ENCODE data around the gene IDE. TPM values are rescaled to one million over a fixed set of nuclear protein-coding genes. Genes with fewer than 3 reads are reported as not detected.
"Not testable (repeated sequence)": the region's sequence is repeated elsewhere in the genome, so short reads cannot be mapped to it uniquely, and the experiment has no call there.

Gene IDE
- total and polyA plus RNA-seq, 5 donors = 13.4 to 54.1 (median 49.2) TPM

DNA sequence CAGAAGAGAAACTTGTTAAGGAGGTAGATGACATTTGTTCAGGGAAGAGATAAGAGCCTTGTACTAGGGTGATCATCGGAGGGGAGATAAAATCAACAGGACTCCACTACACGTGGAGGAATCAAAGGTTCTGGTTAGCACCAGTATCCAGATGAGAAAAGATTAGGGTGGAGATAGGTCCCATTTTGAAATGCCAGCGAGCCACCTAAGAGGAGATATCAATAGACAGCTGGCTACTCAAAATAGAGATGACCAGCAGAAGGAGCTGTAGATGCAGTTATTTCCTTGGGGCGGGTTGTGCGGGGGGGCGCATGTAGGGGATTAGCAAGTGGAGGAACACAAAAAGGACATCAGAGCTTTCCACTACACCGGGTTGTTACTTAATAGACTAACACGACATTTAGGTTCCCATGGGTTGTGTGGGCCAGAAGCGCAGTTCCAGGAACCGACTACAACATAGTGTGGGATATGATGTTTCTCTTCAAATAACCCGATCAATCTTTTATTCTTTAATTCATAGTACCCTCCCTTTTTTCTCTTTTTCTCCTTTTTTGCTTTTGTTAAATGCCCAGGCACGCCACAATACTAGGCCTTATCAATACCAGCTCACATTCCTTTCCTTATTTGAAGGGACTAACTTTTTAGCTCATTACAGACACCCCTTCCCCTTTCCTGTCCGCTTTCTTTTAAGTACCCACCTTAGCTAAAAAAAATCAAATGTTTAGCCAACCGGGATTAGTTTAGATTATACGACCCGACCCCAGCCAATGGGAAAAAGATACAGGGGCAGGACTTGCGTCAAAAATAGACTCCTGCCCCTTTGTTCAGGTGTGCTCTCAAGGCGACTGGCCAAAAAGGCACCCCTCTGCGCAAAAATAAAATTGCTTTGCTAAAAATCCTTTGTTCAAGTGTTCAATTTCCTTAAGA, 17.0 kb upstream of the IDE start:
- DNase-seq = peak; percentile 50 to 75 (median 71)
- H3K27ac ChIP-seq (ENCODE audit: low read length) = peak overlapping the region; percentile 99
- ATAC-seq = peak; percentile 4 to 26
- H3K4me3 ChIP-seq (ENCODE audit: low read length) = peak overlapping the region; percentile 81
- no peaks in the 10 kb centered on the region for H3K9me3 ChIP-seq (ENCODE audit: control insufficient read depth, low read length)
- intact Hi-C loops (cut with DNase I) = no loop called here
- 34% methylated on average over 19 of the region's 19 CpGs for WGBS
- no peaks in the 10 kb centered on the region for H3K27me3 ChIP-seq (ENCODE audit: control insufficient read depth, insufficient read depth)
- H3K4me1 ChIP-seq (ENCODE audit: control insufficient read depth, insufficient read depth, low read length) = no peaks in the 10 kb centered on the region

DNA sequence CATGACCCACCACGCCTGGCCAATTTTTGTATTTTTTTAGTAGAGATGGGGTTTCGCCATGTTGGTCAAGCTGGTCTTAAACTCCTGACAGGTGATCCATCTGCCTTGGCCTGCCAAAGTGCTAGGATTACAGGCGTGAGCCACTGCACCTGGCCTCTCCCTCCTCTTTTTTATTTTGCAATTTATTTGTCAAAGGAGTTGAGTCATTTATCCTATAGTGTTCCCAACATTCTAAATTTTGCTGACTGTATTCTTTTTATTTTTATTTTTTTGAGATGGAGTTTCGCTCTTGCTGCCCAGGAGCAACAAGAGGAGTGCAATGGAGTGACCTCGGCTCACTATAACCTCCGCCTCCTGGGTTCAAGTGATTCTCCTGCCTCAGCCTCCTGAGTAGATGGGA, 8.5 kb upstream of the IDE start:
- H3K4me3 ChIP-seq (ENCODE audit: low read length); DNase-seq; H3K27me3 ChIP-seq (ENCODE audit: control insufficient read depth, insufficient read depth); H3K4me1 ChIP-seq (ENCODE audit: control insufficient read depth, insufficient read depth, low read length); ATAC-seq; intact Hi-C loops (cut with DNase I); H3K27ac ChIP-seq (ENCODE audit: low read length); H3K9me3 ChIP-seq (ENCODE audit: control insufficient read depth, low read length): not testable (repeated sequence)
- 92% methylated on average over 6 of the region's 6 CpGs for WGBS

DNA sequence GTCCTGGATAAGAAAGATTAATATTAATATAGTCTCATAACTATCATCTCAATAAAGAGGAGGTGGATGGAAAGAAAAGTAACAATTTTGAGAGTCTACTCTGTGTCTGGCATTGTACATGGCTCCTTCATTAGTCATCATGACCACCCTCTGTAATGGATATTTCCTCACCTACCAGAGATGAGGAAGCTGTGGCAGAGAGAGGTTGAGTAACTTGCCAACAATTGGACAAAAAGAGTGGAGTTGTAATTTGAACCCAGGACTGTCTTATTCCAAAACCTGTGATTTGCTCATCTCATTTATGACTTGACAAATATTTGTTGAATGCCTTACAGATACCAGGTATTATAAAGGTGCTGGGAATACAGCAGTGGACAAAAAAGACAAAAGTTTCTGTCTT, 2.1 kb upstream of the IDE start:
- H3K4me1 ChIP-seq (ENCODE audit: control insufficient read depth, insufficient read depth, low read length) = peaks cover 5% of the 10 kb centered on the region
- H3K27ac ChIP-seq (ENCODE audit: low read length) = no peak overlapping the region
- DNase-seq (no peak), ATAC-seq (no peak)
- no peaks in the 10 kb centered on the region for H3K9me3 ChIP-seq (ENCODE audit: control insufficient read depth, low read length)
- H3K4me3 ChIP-seq (ENCODE audit: low read length) = no peak overlapping the region
- intact Hi-C loops (cut with DNase I) = no loop called here
- H3K27me3 ChIP-seq (ENCODE audit: control insufficient read depth, insufficient read depth) = no peaks in the 10 kb centered on the region

DNA sequence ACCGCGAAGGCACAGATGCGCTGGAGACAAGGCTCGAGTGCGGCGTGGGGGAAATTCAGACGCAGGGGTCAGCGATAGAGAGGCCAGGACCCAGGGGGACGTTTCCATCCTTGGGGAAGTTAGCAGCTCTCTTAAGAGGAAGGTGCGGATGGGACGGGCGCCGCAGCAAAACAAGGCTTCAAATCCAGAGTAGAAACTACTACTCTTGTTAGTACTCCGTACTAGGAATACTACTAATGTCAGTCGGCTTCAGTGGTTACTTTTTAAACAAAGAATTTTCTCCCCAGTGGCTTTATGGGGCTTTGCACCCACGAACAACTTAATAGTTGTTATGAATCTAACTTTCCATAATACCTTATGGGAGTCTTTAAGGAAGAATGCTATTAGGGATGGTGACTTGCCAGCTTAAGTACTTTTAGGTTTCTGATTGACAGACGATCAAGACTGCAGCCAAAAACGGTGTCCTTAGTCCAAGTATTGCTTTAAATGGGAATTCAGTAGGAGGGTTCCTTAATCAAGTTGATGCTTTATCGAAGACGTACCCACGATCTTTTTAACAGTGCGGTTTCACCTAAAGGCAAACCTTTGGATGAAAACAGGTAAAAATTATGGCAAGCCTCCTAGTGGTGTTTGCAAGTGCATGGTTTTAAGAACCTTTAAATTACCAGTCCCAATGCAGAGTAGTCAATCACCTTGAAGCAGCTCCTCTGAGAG, 812 bp upstream of the IDE start:
- peak overlapping the region; percentile 97 for H3K4me3 ChIP-seq (ENCODE audit: low read length)
- no peak for ATAC-seq
- no peak for DNase-seq
- peaks cover 5% of the 10 kb centered on the region for H3K4me1 ChIP-seq (ENCODE audit: control insufficient read depth, insufficient read depth, low read length)
- H3K27ac ChIP-seq (ENCODE audit: low read length) = peak overlapping the region; percentile 91
- no peaks in the 10 kb centered on the region for H3K9me3 ChIP-seq (ENCODE audit: control insufficient read depth, low read length)
- intact Hi-C loops (cut with DNase I) = loop anchor here in 2 of 4 donors (5.0 kb wide), 1 partner anchor 57 kb away; no protein-coding TSS in a partner anchor
- 8% methylated on average over 22 of the region's 22 CpGs for WGBS
- H3K27me3 ChIP-seq (ENCODE audit: control insufficient read depth, insufficient read depth) = no peaks in the 10 kb centered on the region

DNA sequence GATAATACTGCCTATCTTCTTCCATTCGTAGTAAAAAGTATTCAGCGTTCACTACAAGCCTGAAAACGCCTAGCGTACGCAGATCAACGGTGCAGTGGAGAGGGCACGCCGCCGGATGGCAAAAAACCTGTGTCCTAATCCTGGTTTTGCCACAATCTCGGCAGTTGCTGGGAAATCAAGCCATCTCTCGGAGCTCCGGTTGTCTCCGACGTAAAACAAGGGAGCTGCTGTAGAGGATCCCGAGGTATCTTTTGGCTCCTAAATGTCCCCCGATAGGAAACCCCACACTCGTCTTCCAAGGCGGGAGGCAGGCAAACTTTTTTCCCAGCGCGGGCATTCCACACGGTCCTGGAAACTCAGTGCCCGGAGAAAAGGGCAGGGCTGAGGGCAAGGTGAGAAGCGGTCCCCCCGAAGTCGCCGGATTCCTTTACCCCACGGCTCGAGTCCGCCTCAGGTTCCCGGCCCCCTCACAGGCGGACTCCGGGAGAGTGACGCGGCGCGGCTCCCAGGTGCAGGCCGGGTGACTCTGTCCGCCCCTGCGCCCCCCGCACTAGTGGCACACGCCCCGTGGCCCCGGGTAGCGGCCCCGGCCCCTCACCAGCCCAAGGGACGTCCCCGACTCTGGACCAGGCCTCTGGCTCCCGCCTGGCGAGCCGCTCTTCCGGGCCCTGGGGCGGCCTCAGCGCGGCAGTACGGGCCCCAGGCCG, 649 bp downstream of the IDE start:
- intact Hi-C loops (cut with DNase I) = loop anchor here (2.0 to 5.0 kb wide), 3 partner anchors 54 to 56 kb away; no protein-coding TSS in a partner anchor
- peak overlapping the region; percentile 91 for H3K27ac ChIP-seq (ENCODE audit: low read length)
- peaks cover 5% of the 10 kb centered on the region for H3K4me1 ChIP-seq (ENCODE audit: control insufficient read depth, insufficient read depth, low read length)

DNA sequence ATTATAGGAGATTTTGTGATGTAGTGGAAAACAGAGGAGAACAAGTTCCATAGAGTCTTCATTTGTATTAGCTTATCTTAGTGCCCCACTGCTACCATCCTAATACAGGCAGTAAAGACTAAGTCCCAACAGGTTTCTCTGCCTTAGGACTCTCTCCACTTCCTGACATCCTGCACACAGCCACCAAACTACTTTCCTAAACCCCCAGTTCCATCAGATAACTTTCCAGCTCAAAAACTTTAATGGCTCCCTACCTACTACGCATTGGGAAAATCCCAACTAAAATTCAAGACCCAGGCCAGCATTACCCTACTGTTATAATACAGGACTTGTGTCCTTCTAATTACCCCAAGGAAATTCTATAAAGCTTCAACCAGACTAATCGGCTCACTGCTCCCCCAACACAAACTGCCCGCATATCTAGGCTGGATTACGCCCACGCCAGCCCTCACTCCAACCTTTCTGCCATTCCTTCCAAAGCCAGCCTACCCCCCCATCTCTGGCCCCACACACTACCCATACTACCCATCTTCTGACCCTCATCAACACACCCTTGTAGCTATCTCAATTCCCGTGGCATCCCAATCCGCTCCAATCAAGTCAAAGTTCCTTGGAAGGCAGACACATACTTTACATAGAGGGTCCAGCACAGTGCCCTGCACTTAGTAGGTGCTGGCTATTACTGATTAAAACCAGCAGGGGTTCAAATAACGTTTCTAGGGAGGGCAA, 1.4 kb downstream of the IDE start:
- WGBS = 56% methylated on average over 8 of the region's 8 CpGs
- intact Hi-C loops (cut with DNase I) = loop anchor here (2.0 to 5.0 kb wide), 3 partner anchors 54 to 56 kb away; no protein-coding TSS in a partner anchor
- Histone ChIP-seq H3K27ac (ENCODE audit: low read length) (no peak overlapping the region), H3K4me3 (ENCODE audit: low read length) (peak overlapping the region; percentile 97), H3K27me3 (ENCODE audit: control insufficient read depth, insufficient read depth) (no peaks in the 10 kb centered on the region), H3K4me1 (ENCODE audit: control insufficient read depth, insufficient read depth, low read length) (peaks cover 5% of the 10 kb centered on the region), H3K9me3 (ENCODE audit: control insufficient read depth, low read length) (no peaks in the 10 kb centered on the region)
- no peak for DNase-seq
- ATAC-seq = no peak

More for the DNA sequence above, 649 bp downstream of the IDE start:
- ATAC-seq (peak in 1 of 2 donors; percentile 24), DNase-seq (peak in 1 of 3 donors; percentile 63)
- under 1% methylated on average over 56 of the region's 56 CpGs for WGBS
- Histone ChIP-seq H3K4me3 (ENCODE audit: low read length) (peak overlapping the region; percentile 97), H3K27me3 (ENCODE audit: control insufficient read depth, insufficient read depth) (no peaks in the 10 kb centered on the region), H3K9me3 (ENCODE audit: control insufficient read depth, low read length) (no peaks in the 10 kb centered on the region)

DNA sequence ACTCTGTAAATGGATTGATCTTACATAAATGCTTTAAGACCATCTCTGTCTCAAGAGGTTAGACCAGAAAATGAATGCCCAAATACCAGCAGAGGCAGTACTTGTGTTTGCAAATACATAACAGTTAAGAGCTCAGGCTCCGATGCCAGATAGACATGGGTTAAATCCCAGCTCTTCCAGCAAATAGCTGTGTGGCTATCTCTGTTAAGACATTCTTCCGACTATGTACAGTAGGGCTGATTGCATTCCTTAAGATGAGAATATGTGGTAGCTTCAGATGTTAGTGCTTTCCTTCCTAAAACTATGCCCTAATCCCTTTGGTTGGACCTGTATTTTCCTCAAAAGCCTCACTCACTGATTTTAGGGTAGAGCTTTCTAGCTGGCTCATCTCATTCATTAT, 2.2 kb downstream of the IDE start:
- intact Hi-C loops (cut with DNase I) = loop anchor here (2.0 to 5.0 kb wide), 3 partner anchors 53 to 55 kb away; no protein-coding TSS in a partner anchor
- ATAC-seq = no peak
- no peaks in the 10 kb centered on the region for H3K27me3 ChIP-seq (ENCODE audit: control insufficient read depth, insufficient read depth)
- no peak overlapping the region for H3K4me3 ChIP-seq (ENCODE audit: low read length)
- no peaks in the 10 kb centered on the region for H3K9me3 ChIP-seq (ENCODE audit: control insufficient read depth, low read length)
- WGBS = 49% methylated on average over 2 of the region's 2 CpGs
- H3K27ac ChIP-seq (ENCODE audit: low read length) = no peak overlapping the region
- no peak for DNase-seq
- H3K4me1 ChIP-seq (ENCODE audit: control insufficient read depth, insufficient read depth, low read length) = peaks cover 5% of the 10 kb centered on the region

DNA sequence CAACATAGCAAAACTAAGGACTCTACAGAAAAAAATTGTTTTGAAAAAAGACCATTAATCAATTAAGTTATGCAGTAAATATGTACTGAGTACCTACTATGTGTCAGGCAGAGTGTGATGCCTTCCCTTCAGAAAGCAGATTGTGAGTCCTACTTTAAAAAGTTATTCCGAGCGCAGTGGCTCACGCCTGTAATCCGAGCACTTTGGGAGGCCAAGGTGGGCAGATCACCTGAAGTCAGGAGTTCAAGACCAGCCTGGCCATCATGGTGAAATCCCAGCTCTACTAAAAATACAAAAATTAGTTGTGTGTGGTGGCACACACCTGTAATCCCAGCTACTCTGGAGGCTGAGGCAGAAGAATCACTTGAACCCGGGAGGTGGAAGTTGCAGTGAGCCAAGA, 4.2 kb downstream of the IDE start:
- not testable (repeated sequence) for H3K27me3 ChIP-seq (ENCODE audit: control insufficient read depth, insufficient read depth); ATAC-seq; H3K4me3 ChIP-seq (ENCODE audit: low read length); H3K27ac ChIP-seq (ENCODE audit: low read length); H3K9me3 ChIP-seq (ENCODE audit: control insufficient read depth, low read length); H3K4me1 ChIP-seq (ENCODE audit: control insufficient read depth, insufficient read depth, low read length); DNase-seq
- 97% methylated on average over 5 of the region's 5 CpGs for WGBS
- intact Hi-C loops (cut with DNase I) = loop anchor here in 2 of 4 donors (5.0 kb wide), 1 partner anchor 52 kb away; no protein-coding TSS in a partner anchor

DNA sequence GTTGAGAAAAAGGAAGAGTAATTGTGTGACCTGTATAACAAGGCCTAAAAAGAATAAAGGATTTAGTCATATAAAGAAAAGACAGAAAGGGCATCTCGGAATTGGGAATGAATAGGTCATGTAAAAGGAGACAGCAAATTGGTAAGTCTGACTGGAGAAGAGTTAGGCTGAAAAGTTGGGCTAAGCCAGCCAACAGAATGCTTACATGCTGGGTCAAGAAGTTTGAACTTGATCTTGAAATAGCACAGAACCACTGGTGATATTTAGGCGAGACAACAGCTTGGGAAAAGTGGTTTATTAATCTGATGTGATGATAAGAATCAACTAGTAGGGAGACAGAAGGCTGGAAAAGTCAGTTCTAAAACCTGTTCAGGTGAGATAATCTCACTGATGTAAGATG, 4.8 kb downstream of the IDE start:
- 65% methylated on average over 2 of the region's 2 CpGs for WGBS
- intact Hi-C loops (cut with DNase I) = no loop called here
- H3K9me3 ChIP-seq (ENCODE audit: control insufficient read depth, low read length) = no peaks in the 10 kb centered on the region
- ATAC-seq (no peak), DNase-seq (no peak)
- no peaks in the 10 kb centered on the region for H3K27me3 ChIP-seq (ENCODE audit: control insufficient read depth, insufficient read depth)
- H3K27ac ChIP-seq (ENCODE audit: low read length) = no peak overlapping the region
- H3K4me3 ChIP-seq (ENCODE audit: low read length) = no peak overlapping the region
- peaks cover 7% of the 10 kb centered on the region for H3K4me1 ChIP-seq (ENCODE audit: control insufficient read depth, insufficient read depth, low read length)

DNA sequence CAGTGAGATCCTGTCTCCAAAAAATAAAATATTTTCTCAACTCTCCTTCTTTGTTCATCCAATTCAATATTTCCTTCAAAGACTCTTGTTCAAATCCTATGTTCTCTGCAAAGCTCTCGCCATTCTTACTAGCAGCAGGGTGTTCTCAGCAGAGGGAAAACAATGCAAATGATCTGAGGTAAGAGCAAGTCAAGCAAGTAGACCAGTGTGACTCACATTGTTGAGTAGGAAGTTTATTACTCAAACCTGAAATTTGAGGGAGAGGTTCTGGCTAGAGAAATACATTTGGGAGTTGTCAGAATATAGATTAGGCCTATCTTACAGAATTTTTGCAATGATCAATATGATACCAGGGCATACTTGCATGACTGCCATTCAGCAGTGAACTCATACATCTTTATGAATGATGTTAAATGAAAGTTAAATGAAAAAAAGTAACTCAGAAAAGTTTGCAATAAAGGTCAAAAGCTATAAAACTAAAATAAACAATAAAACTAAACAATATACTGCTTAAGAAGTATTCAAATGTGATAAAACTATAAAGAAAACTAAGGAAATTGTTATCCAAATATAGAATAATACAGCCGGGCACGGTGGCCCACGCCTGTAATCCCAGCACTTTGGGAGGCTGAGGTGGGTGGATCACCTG, 5.8 kb downstream of the IDE start:
- Histone ChIP-seq H3K4me1 (ENCODE audit: control insufficient read depth, insufficient read depth, low read length) (peaks cover 7% of the 10 kb centered on the region), H3K9me3 (ENCODE audit: control insufficient read depth, low read length) (no peaks in the 10 kb centered on the region), H3K27me3 (ENCODE audit: control insufficient read depth, insufficient read depth) (no peaks in the 10 kb centered on the region), H3K27ac (ENCODE audit: low read length) (no peak overlapping the region), H3K4me3 (ENCODE audit: low read length) (no peak overlapping the region)
- WGBS = 93% methylated on average over 4 of the region's 4 CpGs
- no peak for ATAC-seq
- no peak for DNase-seq
- intact Hi-C loops (cut with DNase I) = no loop called here

All from right cardiac atrium (tissue), 5 donors.